Cerebellar cortex (tissue), 1 donor: Measurements from ENCODE around the gene MYO15B.
"Not testable (repeated sequence)": the region's sequence is repeated elsewhere in the genome, so short reads cannot be mapped to it uniquely, and the experiment has no call there.

Source experiments
- DNase-seq: peaks from one replicate; pipeline ENCODE4 v3.0.0-alpha.2; 2015; ENCODE audit warnings: low spot score

Gene MYO15B

GRCh38 chr17:75625813-75626486, 38.4 kb downstream of the MYO15B start:
- DNase-seq, result peak; percentile 32

GRCh38 chr17:75626496-75627038, 39.0 kb downstream of the MYO15B start:
- no peak for DNase-seq

- DNase-seq, result no peak
Observed at GRCh38 chr17:75627094-75627493, 39.5 kb downstream of the MYO15B start.

- no peak for DNase-seq
Observed at GRCh38 chr17:75628425-75628824, 40.8 kb downstream of the MYO15B start.

GRCh38 chr17:75629157-75629556, 41.6 kb downstream of the MYO15B start:
- no peak for DNase-seq

- no peak for DNase-seq
Observed at GRCh38 chr17:75630071-75630917, 42.7 kb downstream of the MYO15B start.

GRCh38 chr17:75631353-75631752, 43.8 kb downstream of the MYO15B start:
- no peak for DNase-seq

GRCh38 chr17:75632428-75632827, 44.8 kb downstream of the MYO15B start:
- DNase-seq, result no peak

GRCh38 chr17:75632863-75633485, 45.4 kb downstream of the MYO15B start, which contains the start of gene SMIM5:
SMIM5 (plus strand) TSS chr17:75633434; CDS start chr17:75640202, 6,768 bp downstream.
- DNase-seq, result peak; percentile 90

- peak; percentile 83 for DNase-seq
Observed at GRCh38 chr17:75633486-75634375, 46.1 kb downstream of the MYO15B start.

- no peak for DNase-seq
Observed at GRCh38 chr17:75634376-75634740, 46.8 kb downstream of the MYO15B start.

GRCh38 chr17:75634754-75635609, 47.4 kb downstream of the MYO15B start:
- peak; percentile 29 for DNase-seq

- DNase-seq, result peak; percentile 96
Observed at GRCh38 chr17:75635610-75636202, 48.1 kb downstream of the MYO15B start.

GRCh38 chr17:75636381-75637142, 49.0 kb downstream of the MYO15B start:
- DNase-seq, result no peak

- peak; percentile 27 for DNase-seq
Observed at GRCh38 chr17:75637143-75637538, 49.5 kb downstream of the MYO15B start.

- DNase-seq, result no peak
Observed at GRCh38 chr17:75637551-75637950, 50.0 kb downstream of the MYO15B start.

- not testable (repeated sequence) for DNase-seq
Observed at GRCh38 chr17:75638039-75638438, 50.4 kb downstream of the MYO15B start.

GRCh38 chr17:75638893-75639292, 51.3 kb downstream of the MYO15B start:
- no peak for DNase-seq

GRCh38 chr17:75639327-75639726, 51.7 kb downstream of the MYO15B start:
- no peak for DNase-seq
